Activated CD4-positive, CD25-positive, alpha-beta regulatory T cell treated with anti-CD3 and anti-CD28 coated beads, Interleukin-2, amount 50 U/mL, for 16 hours (primary cell): ENCODE results near the gene TMEM8B.

Source experiments
- DNase-seq: peaks from one replicate; pipeline ENCODE4 v3.0.0-alpha.2; 2020; ENCODE audit warnings: low read depth, low spot score

The TMEM8B gene

GRCh38 chr9:35812025-35812602 lies 16.9 kb upstream of the TMEM8B start, which contains the start of gene SPAG8:
SPAG8 (minus strand) TSS chr9:35812262; CDS start chr9:35812147, 115 bp downstream.
- DNase-seq = peak; percentile 88

GRCh38 chr9:35813434-35814105 lies 15.5 kb upstream of the TMEM8B start:
- DNase-seq = no peak

- no peak for DNase-seq
These were observed 14.8 kb upstream of the TMEM8B start for GRCh38 chr9:35814106-35814840.

GRCh38 chr9:35814841-35815543 lies 14.0 kb upstream of the TMEM8B start, which contains the start of gene HINT2:
HINT2 (minus strand) TSS chr9:35815042; CDS start chr9:35814979, 63 bp downstream.
- peak; percentile 93 for DNase-seq

GRCh38 chr9:35816708-35817107 lies 12.3 kb upstream of the TMEM8B start:
- no peak for DNase-seq

- DNase-seq = no peak
These were observed 10.7 kb upstream of the TMEM8B start for GRCh38 chr9:35818341-35818740.

GRCh38 chr9:35820076-35820475 lies 9.0 kb upstream of the TMEM8B start:
- no peak for DNase-seq

- no peak for DNase-seq
These were observed 6.1 kb upstream of the TMEM8B start for GRCh38 chr9:35822926-35823325.

- peak; percentile 15 for DNase-seq
These were observed 2.8 kb upstream of the TMEM8B start for GRCh38 chr9:35826071-35826701.

GRCh38 chr9:35827486-35827885 lies 1.5 kb upstream of the TMEM8B start:
- DNase-seq = no peak

- DNase-seq = no peak
These were observed 328 bp upstream of the TMEM8B start, which contains the start of gene FAM221B for GRCh38 chr9:35828716-35829083. FAM221B (minus strand) TSS chr9:35828732; CDS start chr9:35826161, 2,571 bp downstream.

GRCh38 chr9:35829764-35830096 lies 702 bp downstream of the TMEM8B start:
- DNase-seq = no peak

GRCh38 chr9:35831040-35831439 lies 2.0 kb downstream of the TMEM8B start:
- DNase-seq = no peak

- no peak for DNase-seq
These were observed 3.8 kb downstream of the TMEM8B start for GRCh38 chr9:35832814-35833213.

- DNase-seq = no peak
These were observed 5.5 kb downstream of the TMEM8B start for GRCh38 chr9:35834260-35835215.

- no peak for DNase-seq
These were observed 6.2 kb downstream of the TMEM8B start for GRCh38 chr9:35835216-35835632.

- DNase-seq = no peak
These were observed 6.7 kb downstream of the TMEM8B start for GRCh38 chr9:35835766-35836165.

- no peak for DNase-seq
These were observed 7.6 kb downstream of the TMEM8B start for GRCh38 chr9:35836595-35836994.

- DNase-seq = no peak
These were observed 10.9 kb downstream of the TMEM8B start for GRCh38 chr9:35839926-35840325.

GRCh38 chr9:35840881-35841644 lies 12.0 kb downstream of the TMEM8B start:
- no peak for DNase-seq
